Measurements from ENCODE around the gene RXRG. TPM values are rescaled to one million over a fixed set of nuclear protein-coding genes. Genes with fewer than 3 reads are reported as not detected.

The RXRG gene
- total RNA-seq, 1 experiment from 2014 or later, result not detected

DNA sequence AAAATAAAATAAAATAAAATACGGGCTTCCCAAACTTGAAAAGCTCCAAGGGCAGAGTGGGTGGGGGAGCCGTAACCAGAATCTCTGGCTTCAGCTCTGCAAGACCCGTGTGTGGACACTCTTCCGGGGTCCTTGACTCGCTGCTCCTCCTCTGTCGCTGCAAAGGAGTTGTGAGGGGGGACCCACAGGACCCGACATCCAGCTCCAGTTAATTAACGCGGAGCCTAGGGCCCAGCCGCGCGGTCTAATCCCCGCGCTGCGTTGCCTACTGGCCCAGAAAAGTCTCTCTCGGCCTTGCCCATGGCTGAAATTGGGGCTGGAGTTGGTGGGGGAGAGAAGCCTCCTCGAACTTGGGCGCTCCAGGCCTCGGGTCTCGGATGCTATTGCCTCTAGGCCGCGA lies 90.2 kb downstream of the RXRG start (continued):
- TF ChIP-seq, protein P1, sequence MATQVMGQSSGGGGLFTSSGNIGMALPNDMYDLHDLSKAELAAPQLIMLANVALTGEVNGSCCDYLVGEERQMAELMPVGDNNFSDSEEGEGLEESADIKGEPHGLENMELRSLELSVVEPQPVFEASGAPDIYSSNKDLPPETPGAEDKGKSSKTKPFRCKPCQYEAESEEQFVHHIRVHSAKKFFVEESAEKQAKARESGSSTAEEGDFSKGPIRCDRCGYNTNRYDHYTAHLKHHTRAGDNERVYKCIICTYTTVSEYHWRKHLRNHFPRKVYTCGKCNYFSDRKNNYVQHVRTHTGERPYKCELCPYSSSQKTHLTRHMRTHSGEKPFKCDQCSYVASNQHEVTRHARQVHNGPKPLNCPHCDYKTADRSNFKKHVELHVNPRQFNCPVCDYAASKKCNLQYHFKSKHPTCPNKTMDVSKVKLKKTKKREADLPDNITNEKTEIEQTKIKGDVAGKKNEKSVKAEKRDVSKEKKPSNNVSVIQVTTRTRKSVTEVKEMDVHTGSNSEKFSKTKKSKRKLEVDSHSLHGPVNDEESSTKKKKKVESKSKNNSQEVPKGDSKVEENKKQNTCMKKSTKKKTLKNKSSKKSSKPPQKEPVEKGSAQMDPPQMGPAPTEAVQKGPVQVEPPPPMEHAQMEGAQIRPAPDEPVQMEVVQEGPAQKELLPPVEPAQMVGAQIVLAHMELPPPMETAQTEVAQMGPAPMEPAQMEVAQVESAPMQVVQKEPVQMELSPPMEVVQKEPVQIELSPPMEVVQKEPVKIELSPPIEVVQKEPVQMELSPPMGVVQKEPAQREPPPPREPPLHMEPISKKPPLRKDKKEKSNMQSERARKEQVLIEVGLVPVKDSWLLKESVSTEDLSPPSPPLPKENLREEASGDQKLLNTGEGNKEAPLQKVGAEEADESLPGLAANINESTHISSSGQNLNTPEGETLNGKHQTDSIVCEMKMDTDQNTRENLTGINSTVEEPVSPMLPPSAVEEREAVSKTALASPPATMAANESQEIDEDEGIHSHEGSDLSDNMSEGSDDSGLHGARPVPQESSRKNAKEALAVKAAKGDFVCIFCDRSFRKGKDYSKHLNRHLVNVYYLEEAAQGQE (IDR thresholded peaks at IDR 0.05; ENCODE audit: low read depth), result no peak
- TF ChIP-seq EZH2 (IDR thresholded peaks at IDR 0.05) (no peak), ZFX (IDR thresholded peaks at IDR 0.05) (no peak), RAD21 (IDR thresholded peaks at IDR 0.05; ENCODE audit: low read depth) (no peak), ELF1 (IDR thresholded peaks at IDR 0.05; ENCODE audit: borderline replicate concordance, low read depth) (no peak), SP1 (IDR thresholded peaks at IDR 0.05; ENCODE audit: low read depth) (no peak)
- TF ChIP-seq, protein P2, sequence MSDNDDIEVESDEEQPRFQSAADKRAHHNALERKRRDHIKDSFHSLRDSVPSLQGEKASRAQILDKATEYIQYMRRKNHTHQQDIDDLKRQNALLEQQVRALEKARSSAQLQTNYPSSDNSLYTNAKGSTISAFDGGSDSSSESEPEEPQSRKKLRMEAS (IDR thresholded peaks at IDR 0.05), result no peak

DNA sequence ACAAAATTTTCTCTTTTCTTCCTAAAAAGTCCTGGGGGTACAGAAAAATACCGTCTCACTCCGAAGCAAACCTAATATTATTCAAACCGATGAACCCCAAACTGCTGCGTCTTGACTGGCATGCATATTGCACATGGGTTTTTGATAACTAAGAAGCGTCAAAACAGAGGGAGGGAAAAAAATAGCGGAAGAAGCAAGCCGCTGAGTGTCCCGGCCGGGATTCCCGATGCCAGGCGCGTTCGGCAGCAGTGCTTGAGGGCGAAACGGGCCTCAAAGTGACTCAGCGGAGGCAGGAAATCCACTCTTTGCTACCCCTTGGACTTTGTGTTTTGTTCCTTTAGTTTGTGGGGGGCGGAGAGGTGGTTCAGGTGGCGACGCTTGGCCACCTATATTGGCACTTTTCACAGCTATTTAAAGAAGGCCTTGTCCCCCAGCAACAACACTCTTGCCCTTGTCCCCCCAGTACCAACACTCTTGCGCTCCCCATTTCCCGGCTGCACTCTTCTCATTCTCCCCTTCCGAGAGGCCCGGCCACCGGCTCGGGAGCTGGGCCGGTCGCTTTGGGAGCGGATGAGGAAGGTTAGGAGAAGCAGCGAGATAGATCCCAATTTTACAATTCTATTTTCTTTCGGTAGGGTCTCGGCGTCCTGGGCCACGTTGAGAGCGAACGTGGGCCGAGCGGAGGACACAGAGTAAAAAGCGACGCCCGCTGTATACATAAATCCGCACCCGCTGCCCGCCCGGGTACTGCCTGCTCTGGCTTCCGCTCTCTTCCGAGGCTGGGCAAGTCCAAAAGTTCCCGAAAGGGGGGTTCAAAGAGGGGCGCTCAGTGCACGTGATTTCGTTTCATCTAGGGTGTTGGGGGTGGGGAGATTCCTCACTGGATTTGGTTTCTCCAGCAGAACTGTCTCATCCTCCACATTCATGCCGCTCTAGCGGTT lies 90.9 kb downstream of the RXRG start:
- ChIA-PET RAD21 (ENCODE audit: low non-redundant PET in 1 of 2, low total read pairs in 2 of 2, uncharacterized antibody in 2 of 2, unreplicated experiment in 2 of 2) (no interaction called here), POLR2A (no interaction called here), CTCF (interaction anchor here (1.6 kb wide), 1 partner anchor 14 kb away, joined by 6 read pairs; no protein-coding TSS in a partner anchor)
- BruUV-seq (replicated peaks), result no TSS peak
- DNase-seq (ENCODE audit: low read depth, low spot score), result no peak
- H3K79me2 ChIP-seq (ENCODE audit: insufficient read depth, low read length), result no peaks in the 10 kb centered on the region
- no peak overlapping the region for H3K4me3 ChIP-seq (replicated peaks in 1 of 2; ENCODE audit: low read depth in 1 of 2, low read length in 2 of 2)
- H3K4me2 ChIP-seq (ENCODE audit: low read length), result no peak overlapping the region
- ATAC-seq, result no peak
- no peak overlapping the region for H3K27ac ChIP-seq (ENCODE audit: low read depth, low read length)
- intact Hi-C loops (cut with micrococcal nuclease), result no loop called here
- no peak overlapping the region for H3K9ac ChIP-seq (ENCODE audit: low read length)
- no peaks in the 10 kb centered on the region for H3K4me1 ChIP-seq (ENCODE audit: control insufficient read depth in 1 of 2, insufficient read depth in 2 of 2, low read length in 2 of 2)
- H3K36me3 ChIP-seq (ENCODE audit: control insufficient read depth in 1 of 2, insufficient read depth in 2 of 2, low read length in 2 of 2), result no peaks in the 10 kb centered on the region
- H3K27me3 ChIP-seq (ENCODE audit: insufficient read depth, low read length), result peaks cover 28% of the 10 kb centered on the region
- no peaks in the 10 kb centered on the region for H3K9me2 ChIP-seq (ENCODE audit: insufficient read depth)
- H4K20me1 ChIP-seq (ENCODE audit: insufficient read depth), result no peaks in the 10 kb centered on the region
- H3K9me3 ChIP-seq (ENCODE audit: control insufficient read depth in 1 of 2, insufficient read depth in 1 of 2, low read depth in 1 of 2, low read length in 2 of 2), result no peaks in the 10 kb centered on the region
- TF ChIP-seq SRF (IDR thresholded peaks at IDR 0.05; ENCODE audit: low read depth) (no peak), TCF7L2 (IDR thresholded peaks at IDR 0.05; ENCODE audit: borderline replicate concordance, extremely low read depth, insufficient read depth, insufficient read length) (no peak), JUND (IDR thresholded peaks at IDR 0.05) (no peak), CEBPB (IDR thresholded peaks at IDR 0.05; ENCODE audit: low read depth) (no peak), POLR2AphosphoS5 (IDR thresholded peaks at IDR 0.05; ENCODE audit: low read depth, low read length) (no peak), ZNF274 (IDR thresholded peaks at IDR 0.05; ENCODE audit: low read depth, low read length) (no peak)
- no peak overlapping the region for H2AFZ ChIP-seq (ENCODE audit: low read depth, low read length, poor library complexity, severe bottlenecking)

Data from HCT116 (cell line).